Liver (tissue), 9 donors: ENCODE results near the gene SHBG. TPM values are rescaled to one million over a fixed set of nuclear protein-coding genes. Genes with fewer than 3 reads are reported as not detected.

Experiments used
- DNase-seq: peaks from one replicate; pipeline ENCODE4 v3.0.0-alpha.2; 2017; ENCODE audit warnings: low spot score
- H3K27ac ChIP-seq, 2 donors: one replicate each; pipeline ENCODE4 v1.7.0; 2013; ENCODE audit warnings: inconsistent platforms in 2 of 2, low read length in 2 of 2, control low read depth in 1 of 2, low read depth in 1 of 2, mild to moderate bottlenecking in 1 of 2
- H3K27me3 ChIP-seq, 4 donors: one replicate each; pipeline versions ENCODE4 v1.6.1 to v1.7.0; 2013; ENCODE audit warnings: low read length in 3 of 4, inconsistent platforms in 1 of 4, mild to moderate bottlenecking in 1 of 4, moderate library complexity in 1 of 4; ENCODE audit not compliant: control insufficient read depth in 4 of 4, insufficient read depth in 4 of 4
- H3K36me3 ChIP-seq, 4 donors: one replicate each; pipeline versions ENCODE4 v1.6.1 to v1.7.0; 2013; ENCODE audit warnings: low read length in 3 of 4, mild to moderate bottlenecking in 3 of 4, low read depth in 1 of 4, moderate library complexity in 1 of 4; ENCODE audit not compliant: control insufficient read depth in 4 of 4, insufficient read depth in 3 of 4
- H3K4me1 ChIP-seq, 4 donors: one replicate each; pipeline versions ENCODE4 v1.6.1 to v1.7.0; 2013; ENCODE audit warnings: low read length in 3 of 4, mild to moderate bottlenecking in 3 of 4, moderate library complexity in 1 of 4; ENCODE audit not compliant: control insufficient read depth in 4 of 4, insufficient read depth in 4 of 4
- H3K4me3 ChIP-seq, 3 donors: one replicate each; pipeline versions ENCODE4 v1.6.1 to v1.7.0; 2013; ENCODE audit warnings: low read length in 3 of 3, control low read depth in 1 of 3, low read depth in 1 of 3, mild to moderate bottlenecking in 1 of 3
- H3K9ac ChIP-seq, 2 donors: one replicate each; pipeline ENCODE4 v1.7.0; 2013; ENCODE audit warnings: low read length in 2 of 2, mild to moderate bottlenecking in 2 of 2, moderate library complexity in 2 of 2, control low read depth in 1 of 2, low read depth in 1 of 2
- H3K9me3 ChIP-seq, 4 donors: one replicate each; pipeline versions ENCODE4 v1.6.1 to v1.7.0; 2013; ENCODE audit warnings: low read length in 3 of 4; ENCODE audit not compliant: control insufficient read depth in 4 of 4
- ATF3 ChIP-seq: IDR thresholded peaks from 2 replicates; pipeline ENCODE4 v1.6.1; 2016; ENCODE audit warnings: antibody characterized with exemption
- CTCF ChIP-seq: fragments of 150-350 bp; IDR thresholded peaks from 2 replicates; pipeline ENCODE4 v1.5.1; 2017; ENCODE audit warnings: improper control_type of control experiment, low read depth, low read length; ENCODE audit not compliant: missing input control
- EGR1 ChIP-seq, 2 donors: IDR thresholded peaks; 2 replicates each; pipeline ENCODE4 v1.6.1; 2016 to 2018; ENCODE audit warnings: antibody characterized with exemption in 2 of 2, low read depth in 2 of 2
- FOXA1 ChIP-seq: IDR thresholded peaks from 2 replicates; pipeline ENCODE4 v1.6.1; 2016; ENCODE audit warnings: antibody characterized with exemption
- FOXA2 ChIP-seq: IDR thresholded peaks from 2 replicates; pipeline ENCODE4 v1.6.1; 2016; ENCODE audit warnings: antibody characterized with exemption
- GABPA ChIP-seq, 2 donors: IDR thresholded peaks in 1 of 2; conservative IDR thresholded peaks in 1 of 2; 2 replicates each; pipeline ENCODE4 v1.6.1; 2016; ENCODE audit warnings: antibody characterized with exemption in 2 of 2, mild to moderate bottlenecking in 1 of 2, moderate library complexity in 1 of 2
- HNF4A ChIP-seq, 2 donors: conservative IDR thresholded peaks; 2 replicates each; pipeline ENCODE4 v1.6.1; 2016; ENCODE audit warnings: antibody characterized with exemption in 2 of 2, mild to moderate bottlenecking in 2 of 2
- HNF4G ChIP-seq: IDR thresholded peaks from 2 replicates; pipeline ENCODE4 v1.6.1; 2016; ENCODE audit warnings: antibody characterized with exemption
- JUND ChIP-seq, 2 donors: IDR thresholded peaks; 2 replicates each; pipeline ENCODE4 v1.6.1; 2016; ENCODE audit warnings: antibody characterized with exemption in 2 of 2
- NR2F2 ChIP-seq: IDR thresholded peaks from 2 replicates; pipeline ENCODE4 v1.6.1; 2016; ENCODE audit warnings: antibody characterized with exemption
- RAD21 ChIP-seq, 2 donors: IDR thresholded peaks; 2 replicates each; pipeline ENCODE4 v1.6.1; 2016; ENCODE audit warnings: antibody characterized with exemption in 2 of 2, mild to moderate bottlenecking in 2 of 2
- RXRA ChIP-seq, 2 donors: IDR thresholded peaks; 2 replicates each; pipeline ENCODE4 v1.6.1; 2017 to 2018; ENCODE audit warnings: antibody characterized with exemption in 2 of 2, mild to moderate bottlenecking in 1 of 2
- SP1 ChIP-seq: IDR thresholded peaks from 2 replicates; pipeline ENCODE4 v1.6.1; 2018; ENCODE audit warnings: antibody characterized with exemption, mild to moderate bottlenecking
- TAF1 ChIP-seq: conservative IDR thresholded peaks from 2 replicates; pipeline ENCODE4 v1.6.1; 2016; ENCODE audit warnings: antibody characterized with exemption, mild to moderate bottlenecking
- YY1 ChIP-seq: IDR thresholded peaks from 2 replicates; pipeline ENCODE4 v1.6.1; 2016; ENCODE audit warnings: antibody characterized with exemption, mild to moderate bottlenecking
- WGBS: extraction: QIAGEN DNeasy Blood & Tissue Kit; methylation state at CpG from one replicate; pipeline ENCODE4 v1.1.7; 2013; 5-methylcytosine and 5-hydroxymethylcytosine counted together
- polyA plus RNA-seq, 2 donors: library from polyadenylated mRNA; stranded (reverse) in 1 of 2; unstranded in 1 of 2; fragments of 200-250 nt in 1 of 2; fragments of >200 nt in 1 of 2; fragmentation: Nextera tagmentation in 1 of 2; extraction: Ambion mirVana in 1 of 2; gene quantifications; one replicate each; pipeline versions ENCODE4 v1.2.1 to v1.2.3, GENCODE V29; 2013 to 2015
- total RNA-seq, 2 donors: library from RNA; depleted of rRNA; stranded (reverse); fragments of >200 nt; gene quantifications; one replicate each; pipeline ENCODE4 v1.2.3, GENCODE V29; 2014
- TF ChIP-seq, protein P1 (sequence below): IDR thresholded peaks from 2 replicates; pipeline ENCODE4 v1.6.1; 2016; ENCODE audit warnings: antibody characterized with exemption, mild to moderate bottlenecking
- TF ChIP-seq, protein P2 (sequence below): IDR thresholded peaks from 2 replicates; pipeline ENCODE4 v1.6.1; 2016; ENCODE audit warnings: antibody characterized with exemption
- TF ChIP-seq, protein P3 (sequence below): IDR thresholded peaks from 2 replicates; pipeline ENCODE4 v1.6.1; 2016; ENCODE audit warnings: antibody characterized with exemption
- donor health status: healthy.
- donor health status: healthy.
- donor health status: healthy.
- donor health status: healthy.
- donor health status: healthy.

The SHBG gene
- total and polyA plus RNA-seq, 4 donors: 3.5 to 61.6 (median 22.2) TPM

GRCh38 chr17:7646457-7646856 lies 16.5 kb downstream of the SHBG start:
- Histone ChIP-seq H3K9me3 (no peaks in the 10 kb centered on the region), H3K4me1 (peaks cover 4 to 15% (median 8%) of the 10 kb centered on the region in 4 donors), H3K36me3 (no peaks in the 10 kb centered on the region), H3K27ac (no peak overlapping the region), H3K27me3 (no peaks in the 10 kb centered on the region), H3K9ac (no peak overlapping the region), H3K4me3 (no peak overlapping the region)
- WGBS: 80% methylated on average over 9 of the region's 9 CpGs
- TF ChIP-seq ATF3: no peak
- no peak for TF ChIP-seq TAF1
- no peak for TF ChIP-seq CTCF
- no peak for TF ChIP-seq EGR1 (IDR thresholded peaks at IDR 0.05; ENCODE audit: low read depth in 2 of 2)
- no peak for TF ChIP-seq HNF4A (conservative IDR thresholded peaks at IDR 0.05)
- no peak for TF ChIP-seq SP1
- TF ChIP-seq YY1: no peak
- no peak for TF ChIP-seq FOXA2
- TF ChIP-seq, protein P1, sequence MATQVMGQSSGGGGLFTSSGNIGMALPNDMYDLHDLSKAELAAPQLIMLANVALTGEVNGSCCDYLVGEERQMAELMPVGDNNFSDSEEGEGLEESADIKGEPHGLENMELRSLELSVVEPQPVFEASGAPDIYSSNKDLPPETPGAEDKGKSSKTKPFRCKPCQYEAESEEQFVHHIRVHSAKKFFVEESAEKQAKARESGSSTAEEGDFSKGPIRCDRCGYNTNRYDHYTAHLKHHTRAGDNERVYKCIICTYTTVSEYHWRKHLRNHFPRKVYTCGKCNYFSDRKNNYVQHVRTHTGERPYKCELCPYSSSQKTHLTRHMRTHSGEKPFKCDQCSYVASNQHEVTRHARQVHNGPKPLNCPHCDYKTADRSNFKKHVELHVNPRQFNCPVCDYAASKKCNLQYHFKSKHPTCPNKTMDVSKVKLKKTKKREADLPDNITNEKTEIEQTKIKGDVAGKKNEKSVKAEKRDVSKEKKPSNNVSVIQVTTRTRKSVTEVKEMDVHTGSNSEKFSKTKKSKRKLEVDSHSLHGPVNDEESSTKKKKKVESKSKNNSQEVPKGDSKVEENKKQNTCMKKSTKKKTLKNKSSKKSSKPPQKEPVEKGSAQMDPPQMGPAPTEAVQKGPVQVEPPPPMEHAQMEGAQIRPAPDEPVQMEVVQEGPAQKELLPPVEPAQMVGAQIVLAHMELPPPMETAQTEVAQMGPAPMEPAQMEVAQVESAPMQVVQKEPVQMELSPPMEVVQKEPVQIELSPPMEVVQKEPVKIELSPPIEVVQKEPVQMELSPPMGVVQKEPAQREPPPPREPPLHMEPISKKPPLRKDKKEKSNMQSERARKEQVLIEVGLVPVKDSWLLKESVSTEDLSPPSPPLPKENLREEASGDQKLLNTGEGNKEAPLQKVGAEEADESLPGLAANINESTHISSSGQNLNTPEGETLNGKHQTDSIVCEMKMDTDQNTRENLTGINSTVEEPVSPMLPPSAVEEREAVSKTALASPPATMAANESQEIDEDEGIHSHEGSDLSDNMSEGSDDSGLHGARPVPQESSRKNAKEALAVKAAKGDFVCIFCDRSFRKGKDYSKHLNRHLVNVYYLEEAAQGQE: no peak
- no peak for TF ChIP-seq HNF4G
- TF ChIP-seq, protein P2, sequence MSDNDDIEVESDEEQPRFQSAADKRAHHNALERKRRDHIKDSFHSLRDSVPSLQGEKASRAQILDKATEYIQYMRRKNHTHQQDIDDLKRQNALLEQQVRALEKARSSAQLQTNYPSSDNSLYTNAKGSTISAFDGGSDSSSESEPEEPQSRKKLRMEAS: no peak
- TF ChIP-seq, protein P3, sequence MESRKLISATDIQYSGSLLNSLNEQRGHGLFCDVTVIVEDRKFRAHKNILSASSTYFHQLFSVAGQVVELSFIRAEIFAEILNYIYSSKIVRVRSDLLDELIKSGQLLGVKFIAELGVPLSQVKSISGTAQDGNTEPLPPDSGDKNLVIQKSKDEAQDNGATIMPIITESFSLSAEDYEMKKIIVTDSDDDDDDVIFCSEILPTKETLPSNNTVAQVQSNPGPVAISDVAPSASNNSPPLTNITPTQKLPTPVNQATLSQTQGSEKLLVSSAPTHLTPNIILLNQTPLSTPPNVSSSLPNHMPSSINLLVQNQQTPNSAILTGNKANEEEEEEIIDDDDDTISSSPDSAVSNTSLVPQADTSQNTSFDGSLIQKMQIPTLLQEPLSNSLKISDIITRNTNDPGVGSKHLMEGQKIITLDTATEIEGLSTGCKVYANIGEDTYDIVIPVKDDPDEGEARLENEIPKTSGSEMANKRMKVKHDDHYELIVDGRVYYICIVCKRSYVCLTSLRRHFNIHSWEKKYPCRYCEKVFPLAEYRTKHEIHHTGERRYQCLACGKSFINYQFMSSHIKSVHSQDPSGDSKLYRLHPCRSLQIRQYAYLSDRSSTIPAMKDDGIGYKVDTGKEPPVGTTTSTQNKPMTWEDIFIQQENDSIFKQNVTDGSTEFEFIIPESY: no peak
- no peak for TF ChIP-seq JUND (IDR thresholded peaks at IDR 0.05)
- no peak for TF ChIP-seq FOXA1
- no peak for TF ChIP-seq RXRA (IDR thresholded peaks at IDR 0.05)
- no peak for TF ChIP-seq GABPA (IDR thresholded peaks at IDR 0.05 in 1 of 2, conservative IDR thresholded peaks at IDR 0.05 in 1 of 2)
- TF ChIP-seq RAD21 (IDR thresholded peaks at IDR 0.05): no peak
- no peak for TF ChIP-seq NR2F2
- no peak for DNase-seq
